Trophoblast cell (in vitro differentiated cells and primary cell): ENCODE measurements around the gene SLC5A8.

Experiments used
- DNase-seq, 2 donors: peaks; one replicate each; pipeline ENCODE4 v3.0.0-alpha.2; 2016
- H2AFZ ChIP-seq: 2 replicates; pipeline ENCODE4 v1.6.1; 2013; ENCODE audit warnings: low read length, moderate library complexity, mild to moderate bottlenecking; ENCODE audit not compliant: insufficient read depth, poor library complexity
- H2AK5ac ChIP-seq: 2 replicates; pipeline ENCODE4 v1.6.1; 2013; ENCODE audit warnings: mild to moderate bottlenecking, low read length
- H2BK120ac ChIP-seq: 2 replicates; pipeline ENCODE4 v1.6.1; 2013; ENCODE audit warnings: low read length, mild to moderate bottlenecking, moderate library complexity; ENCODE audit not compliant: insufficient read depth, poor library complexity
- H2BK12ac ChIP-seq: 2 replicates; pipeline ENCODE4 v1.6.1; 2013; ENCODE audit warnings: mild to moderate bottlenecking, low read length, moderate library complexity
- H2BK5ac ChIP-seq: 2 replicates; pipeline ENCODE4 v1.6.1; 2013; ENCODE audit warnings: low read length, low read depth, moderate library complexity, mild to moderate bottlenecking; ENCODE audit not compliant: poor library complexity
- H3K14ac ChIP-seq: 2 replicates; pipeline ENCODE4 v1.6.1; 2013; ENCODE audit warnings: mild to moderate bottlenecking, low read length
- H3K18ac ChIP-seq: 2 replicates; pipeline ENCODE4 v1.6.1; 2013; ENCODE audit warnings: mild to moderate bottlenecking, low read length
- H3K23ac ChIP-seq: 2 replicates; pipeline ENCODE4 v1.6.1; 2013; ENCODE audit warnings: low read length
- H3K27ac ChIP-seq: 2 replicates; pipeline ENCODE4 v1.5.1; 2013; ENCODE audit warnings: low read depth, mild to moderate bottlenecking, inconsistent platforms, low read length, moderate library complexity
- H3K27me3 ChIP-seq: 2 replicates; pipeline ENCODE4 v1.6.1; 2013; ENCODE audit warnings: inconsistent platforms, mild to moderate bottlenecking, low read length, moderate library complexity; ENCODE audit not compliant: insufficient read depth
- H3K36me3 ChIP-seq, 2 experiments: 1 replicate in 1 of 2; 2 replicates in 1 of 2; pipeline ENCODE4 v1.6.1; 2013; ENCODE audit warnings: low read length in 2 of 2, mild to moderate bottlenecking in 2 of 2, moderate library complexity in 1 of 2; ENCODE audit not compliant: insufficient read depth in 2 of 2, control insufficient read depth in 1 of 2
- H3K4ac ChIP-seq: 2 replicates; pipeline ENCODE4 v1.6.1; 2013; ENCODE audit warnings: low read depth, mild to moderate bottlenecking, low read length, moderate library complexity
- H3K4me1 ChIP-seq, 2 experiments: 1 replicate in 1 of 2; 2 replicates in 1 of 2; pipeline ENCODE4 v1.6.1; 2013; ENCODE audit warnings: low read length in 2 of 2, mild to moderate bottlenecking in 2 of 2, moderate library complexity in 1 of 2; ENCODE audit not compliant: insufficient read depth in 2 of 2, control insufficient read depth in 1 of 2
- H3K4me2 ChIP-seq: 2 replicates; pipeline ENCODE4 v1.6.1; 2013; ENCODE audit warnings: inconsistent platforms, mild to moderate bottlenecking, low read length, moderate library complexity
- H3K4me3 ChIP-seq: 2 replicates; pipeline ENCODE4 v1.5.1; 2013; ENCODE audit warnings: mild to moderate bottlenecking, low read depth, low read length, inconsistent platforms
- H3K79me1 ChIP-seq: one replicate; pipeline ENCODE4 v1.6.1; 2013; ENCODE audit warnings: low read length
- H3K79me2 ChIP-seq: 2 replicates; pipeline ENCODE4 v1.6.1; 2013; ENCODE audit warnings: low read length, mild to moderate bottlenecking; ENCODE audit not compliant: control insufficient read depth, insufficient read depth, poor library complexity
- H3K9ac ChIP-seq: 2 replicates; pipeline ENCODE4 v1.6.1; 2013; ENCODE audit warnings: mild to moderate bottlenecking, low read length
- H3K9me3 ChIP-seq: 2 replicates; pipeline ENCODE4 v1.6.1; 2013; ENCODE audit warnings: low read depth, mild to moderate bottlenecking, control low read depth, inconsistent platforms, low read length; ENCODE audit not compliant: insufficient read depth
- H4K12ac ChIP-seq: 2 replicates; pipeline ENCODE4 v1.6.1; 2013; ENCODE audit warnings: low read depth, mild to moderate bottlenecking, low read length, moderate library complexity
- H4K8ac ChIP-seq: 2 replicates; pipeline ENCODE4 v1.6.1; 2013; ENCODE audit warnings: low read depth, mild to moderate bottlenecking, low read length, moderate library complexity
- H4K91ac ChIP-seq: one replicate; pipeline ENCODE4 v1.6.1; 2013; ENCODE audit warnings: low read depth, mild to moderate bottlenecking, low read length, moderate library complexity
- WGBS: extraction: QIAGEN DNeasy Blood & Tissue Kit; methylation state at CpG from one replicate; pipeline ENCODE4 v1.1.7; 2013; ENCODE audit warnings: missing lambda C conversion rate; ENCODE audit not compliant: insufficient read length, insufficient coverage; ENCODE audit errors: extremely low coverage; 5-methylcytosine and 5-hydroxymethylcytosine counted together

The SLC5A8 gene

GRCh38 chr12:101243074-101243473 is 33.0 kb upstream of the SLC5A8 start:
- no peak overlapping the region for H2BK12ac ChIP-seq
- H3K4me2 ChIP-seq = no peak overlapping the region
- no peaks in the 10 kb centered on the region for H3K27me3 ChIP-seq
- no peak overlapping the region for H4K12ac ChIP-seq
- H3K4me3 ChIP-seq = no peak overlapping the region
- H3K4me1 ChIP-seq = no peaks in the 10 kb centered on the region
- no peak for DNase-seq
- H3K27ac ChIP-seq = no peak overlapping the region
- no peaks in the 10 kb centered on the region for H3K36me3 ChIP-seq
- WGBS = no CpG with 5 or more reads among the region's 2 CpGs
- no peak overlapping the region for H3K9ac ChIP-seq
- H3K9me3 ChIP-seq = peaks cover 3% of the 10 kb centered on the region
- H3K23ac ChIP-seq = no peak overlapping the region
- H4K8ac ChIP-seq = no peak overlapping the region
- no peak overlapping the region for H2BK120ac ChIP-seq
- H3K79me2 ChIP-seq = no peaks in the 10 kb centered on the region
- H3K4ac ChIP-seq = no peak overlapping the region
- no peak overlapping the region for H4K91ac ChIP-seq
- H3K79me1 ChIP-seq = no peaks in the 10 kb centered on the region
- no peak overlapping the region for H3K14ac ChIP-seq
- H2BK5ac ChIP-seq = no peak overlapping the region
- no peak overlapping the region for H2AFZ ChIP-seq
- no peak overlapping the region for H3K18ac ChIP-seq
- H2AK5ac ChIP-seq = no peak overlapping the region

- H3K9ac ChIP-seq = no peak overlapping the region
- no peaks in the 10 kb centered on the region for H3K79me2 ChIP-seq
- H3K23ac ChIP-seq = no peak overlapping the region
- peaks cover 3% of the 10 kb centered on the region for H3K9me3 ChIP-seq
- H3K4me3 ChIP-seq = no peak overlapping the region
- H3K14ac ChIP-seq = no peak overlapping the region
- H3K4ac ChIP-seq = no peak overlapping the region
- H2AFZ ChIP-seq = no peak overlapping the region
- no peak overlapping the region for H3K27ac ChIP-seq
- DNase-seq = no peak
- H4K8ac ChIP-seq = no peak overlapping the region
- no CpG with 5 or more reads among the region's 6 CpGs for WGBS
- H2BK12ac ChIP-seq = no peak overlapping the region
- no peak overlapping the region for H2AK5ac ChIP-seq
- H3K27me3 ChIP-seq = no peaks in the 10 kb centered on the region
- no peak overlapping the region for H2BK120ac ChIP-seq
- H2BK5ac ChIP-seq = no peak overlapping the region
- H4K91ac ChIP-seq = no peak overlapping the region
- H3K18ac ChIP-seq = no peak overlapping the region
- no peaks in the 10 kb centered on the region for H3K4me1 ChIP-seq
- no peak overlapping the region for H4K12ac ChIP-seq
- H3K4me2 ChIP-seq = no peak overlapping the region
- no peaks in the 10 kb centered on the region for H3K36me3 ChIP-seq
- H3K79me1 ChIP-seq = no peaks in the 10 kb centered on the region
Observed at GRCh38 chr12:101238800-101239329, 28.8 kb upstream of the SLC5A8 start.

GRCh38 chr12:101238306-101238705 is 28.3 kb upstream of the SLC5A8 start:
- Histone ChIP-seq H3K23ac (no peak overlapping the region), H3K79me1 (no peaks in the 10 kb centered on the region), H3K18ac (no peak overlapping the region), H4K91ac (no peak overlapping the region), H3K27ac (no peak overlapping the region), H3K36me3 (no peaks in the 10 kb centered on the region), H2AK5ac (no peak overlapping the region), H3K9ac (no peak overlapping the region), H4K12ac (no peak overlapping the region), H3K4ac (no peak overlapping the region), H4K8ac (no peak overlapping the region), H3K4me3 (no peak overlapping the region), H3K27me3 (no peaks in the 10 kb centered on the region), H2BK120ac (no peak overlapping the region), H3K4me1 (no peaks in the 10 kb centered on the region), H3K14ac (no peak overlapping the region), H3K79me2 (no peaks in the 10 kb centered on the region), H2BK5ac (no peak overlapping the region), H3K4me2 (no peak overlapping the region), H2AFZ (no peak overlapping the region), H2BK12ac (no peak overlapping the region), H3K9me3 (peaks cover 3% of the 10 kb centered on the region)
- DNase-seq = no peak
- WGBS = no CpG with 5 or more reads among the region's 4 CpGs

GRCh38 chr12:101235686-101236085 is 25.6 kb upstream of the SLC5A8 start:
- no peak overlapping the region for H4K12ac ChIP-seq
- no peaks in the 10 kb centered on the region for H3K79me1 ChIP-seq
- H3K9me3 ChIP-seq = no peaks in the 10 kb centered on the region
- no peak overlapping the region for H3K14ac ChIP-seq
- H2AK5ac ChIP-seq = no peak overlapping the region
- no peak overlapping the region for H3K4me3 ChIP-seq
- no peaks in the 10 kb centered on the region for H3K36me3 ChIP-seq
- no peak overlapping the region for H3K18ac ChIP-seq
- H3K4me2 ChIP-seq = no peak overlapping the region
- H2AFZ ChIP-seq = no peak overlapping the region
- DNase-seq = no peak
- no peak overlapping the region for H2BK5ac ChIP-seq
- H3K9ac ChIP-seq = no peak overlapping the region
- no peak overlapping the region for H2BK120ac ChIP-seq
- H3K79me2 ChIP-seq = no peaks in the 10 kb centered on the region
- H3K27me3 ChIP-seq = no peaks in the 10 kb centered on the region
- H2BK12ac ChIP-seq = no peak overlapping the region
- no peak overlapping the region for H3K23ac ChIP-seq
- H4K91ac ChIP-seq = no peak overlapping the region
- no peaks in the 10 kb centered on the region for H3K4me1 ChIP-seq
- H3K4ac ChIP-seq = no peak overlapping the region
- no peak overlapping the region for H4K8ac ChIP-seq
- no CpG with 5 or more reads among the region's 2 CpGs for WGBS
- no peak overlapping the region for H3K27ac ChIP-seq
